ENCODE data around the gene PI16.

The PI16 gene

GRCh38 chr6:36907781-36908180, 46.8 kb upstream of the PI16 start:
- Histone ChIP-seq H3K4ac (ENCODE audit: low read length) (no peak overlapping the region), H2BK5ac (ENCODE audit: low read length) (no peak overlapping the region), H3K79me1 (ENCODE audit: low read depth, low read length) (no peaks in the 10 kb centered on the region), H2BK120ac (ENCODE audit: low read depth, low read length) (no peak overlapping the region), H2AFZ (ENCODE audit: low read length) (no peak overlapping the region), H3K4me1 (ENCODE audit: control insufficient read depth in 2 of 2, insufficient read depth in 1 of 2, low read depth in 1 of 2, low read length in 2 of 2) (peaks cover 0 to 15% of the 10 kb centered on the region in 2 donors), H3K14ac (ENCODE audit: low read length) (no peak overlapping the region), H3K4me3 (ENCODE audit: low read length in 2 of 2) (no peak overlapping the region), H3K9ac (ENCODE audit: low read depth, low read length, poor library complexity) (no peak overlapping the region), H2AK5ac (ENCODE audit: low read depth, low read length) (no peak overlapping the region), H3K4me2 (ENCODE audit: insufficient read depth, low read length, poor library complexity, severe bottlenecking) (no peak overlapping the region), H2BK12ac (ENCODE audit: low read length) (no peak overlapping the region), H4K91ac (ENCODE audit: low read depth, low read length, poor library complexity) (no peak overlapping the region), H3K23ac (ENCODE audit: low read depth, low read length, poor library complexity) (no peak overlapping the region), H2BK15ac (ENCODE audit: low read length) (no peak overlapping the region), H3K18ac (ENCODE audit: low read length) (no peak overlapping the region), H3K36me3 (replicated peaks in 1 of 2; ENCODE audit: control insufficient read depth in 2 of 2, insufficient read depth in 2 of 2, low read length in 2 of 2) (peaks cover 2 to 25% of the 10 kb centered on the region in 2 donors), H3K27ac (replicated peaks; ENCODE audit: low read length) (no peak overlapping the region), H3K27me3 (ENCODE audit: control insufficient read depth in 3 of 3, insufficient read depth in 3 of 3, low read depth in 1 of 3, low read length in 3 of 3) (no peaks in the 10 kb centered on the region), H3K9me3 (replicated peaks in 1 of 2; ENCODE audit: control insufficient read depth in 2 of 2, insufficient read depth in 1 of 2, low read depth in 1 of 2, low read length in 2 of 2) (no peaks in the 10 kb centered on the region), H4K8ac (ENCODE audit: low read depth, low read length) (no peak overlapping the region)
- no peak for DNase-seq (ENCODE audit: low spot score)
- WGBS, 2 donors (ENCODE audit: extremely low coverage in 2 of 2, insufficient read length in 2 of 2, insufficient replicate concordance in 1 of 2): no CpG with 5 or more reads among the region's 5 CpGs

DNA sequence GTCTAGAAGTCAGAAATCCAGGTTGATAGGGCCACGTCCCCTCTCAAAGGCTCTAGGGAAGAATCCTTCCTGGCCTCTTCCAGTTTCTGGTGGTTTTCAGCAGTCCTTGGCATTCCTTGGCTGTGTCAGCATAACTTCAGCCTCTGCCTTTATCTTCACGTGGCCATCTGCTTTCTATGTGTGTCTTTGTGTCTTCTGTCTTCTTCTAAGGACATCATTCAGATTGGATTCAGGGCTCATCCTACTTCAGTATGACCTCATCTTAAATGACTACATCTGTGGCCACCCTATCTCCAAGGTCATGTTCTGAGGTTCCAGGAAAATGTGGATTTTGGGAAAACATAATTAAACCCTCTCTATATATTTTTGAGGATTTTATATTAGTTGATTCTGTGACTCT, 45.8 kb upstream of the PI16 start:
- no peak overlapping the region for H3K14ac ChIP-seq (ENCODE audit: low read length)
- no peak overlapping the region for H3K23ac ChIP-seq (ENCODE audit: low read depth, low read length, poor library complexity)
- H4K91ac ChIP-seq (ENCODE audit: low read depth, low read length, poor library complexity): no peak overlapping the region
- H3K79me1 ChIP-seq (ENCODE audit: low read depth, low read length): no peaks in the 10 kb centered on the region
- peaks cover 2 to 23% of the 10 kb centered on the region in 2 donors for H3K36me3 ChIP-seq (replicated peaks in 1 of 2; ENCODE audit: control insufficient read depth in 2 of 2, insufficient read depth in 2 of 2, low read length in 2 of 2)
- no peaks in the 10 kb centered on the region for H3K9me3 ChIP-seq (replicated peaks in 1 of 2; ENCODE audit: control insufficient read depth in 2 of 2, insufficient read depth in 1 of 2, low read depth in 1 of 2, low read length in 2 of 2)
- H2BK5ac ChIP-seq (ENCODE audit: low read length): no peak overlapping the region
- no peak overlapping the region for H3K4me2 ChIP-seq (ENCODE audit: insufficient read depth, low read length, poor library complexity, severe bottlenecking)
- no peak overlapping the region for H3K9ac ChIP-seq (ENCODE audit: low read depth, low read length, poor library complexity)
- no peak overlapping the region for H2BK12ac ChIP-seq (ENCODE audit: low read length)
- no peak overlapping the region for H4K8ac ChIP-seq (ENCODE audit: low read depth, low read length)
- H3K27me3 ChIP-seq (ENCODE audit: control insufficient read depth in 3 of 3, insufficient read depth in 3 of 3, low read depth in 1 of 3, low read length in 3 of 3): no peaks in the 10 kb centered on the region
- no peak overlapping the region for H2AK5ac ChIP-seq (ENCODE audit: low read depth, low read length)
- H3K4ac ChIP-seq (ENCODE audit: low read length): no peak overlapping the region
- no peak overlapping the region for H3K27ac ChIP-seq (replicated peaks; ENCODE audit: low read length)
- H3K18ac ChIP-seq (ENCODE audit: low read length): no peak overlapping the region
- no peak for DNase-seq (ENCODE audit: low spot score)
- H2AFZ ChIP-seq (ENCODE audit: low read length): no peak overlapping the region
- peaks cover 0 to 15% of the 10 kb centered on the region in 2 donors for H3K4me1 ChIP-seq (ENCODE audit: control insufficient read depth in 2 of 2, insufficient read depth in 1 of 2, low read depth in 1 of 2, low read length in 2 of 2)
- H2BK120ac ChIP-seq (ENCODE audit: low read depth, low read length): no peak overlapping the region
- no CpG with 5 or more reads among the region's 2 CpGs for WGBS, 2 donors (ENCODE audit: extremely low coverage in 2 of 2, insufficient read length in 2 of 2, insufficient replicate concordance in 1 of 2)
- no peak overlapping the region for H3K4me3 ChIP-seq (ENCODE audit: low read length in 2 of 2)
- H2BK15ac ChIP-seq (ENCODE audit: low read length): no peak overlapping the region

GRCh38 chr6:36912030-36912454, 42.5 kb upstream of the PI16 start:
- no peak overlapping the region for H2BK15ac ChIP-seq (ENCODE audit: low read length)
- no peak overlapping the region for H3K4me2 ChIP-seq (ENCODE audit: insufficient read depth, low read length, poor library complexity, severe bottlenecking)
- no peak overlapping the region for H3K4ac ChIP-seq (ENCODE audit: low read length)
- no peak overlapping the region for H3K14ac ChIP-seq (ENCODE audit: low read length)
- H4K8ac ChIP-seq (ENCODE audit: low read depth, low read length): no peak overlapping the region
- no peak overlapping the region for H2AK5ac ChIP-seq (ENCODE audit: low read depth, low read length)
- H2BK12ac ChIP-seq (ENCODE audit: low read length): no peak overlapping the region
- H3K18ac ChIP-seq (ENCODE audit: low read length): no peak overlapping the region
- WGBS, 2 donors (ENCODE audit: extremely low coverage in 2 of 2, insufficient read length in 2 of 2, insufficient replicate concordance in 1 of 2): no CpG with 5 or more reads among the region's 4 CpGs
- no peak overlapping the region for H4K91ac ChIP-seq (ENCODE audit: low read depth, low read length, poor library complexity)
- no peak for DNase-seq (ENCODE audit: low spot score)
- H3K27ac ChIP-seq (replicated peaks; ENCODE audit: low read length): no peak overlapping the region
- no peak overlapping the region for H2BK5ac ChIP-seq (ENCODE audit: low read length)
- H3K9me3 ChIP-seq (replicated peaks in 1 of 2; ENCODE audit: control insufficient read depth in 2 of 2, insufficient read depth in 1 of 2, low read depth in 1 of 2, low read length in 2 of 2): no peaks in the 10 kb centered on the region
- H3K36me3 ChIP-seq (replicated peaks in 1 of 2; ENCODE audit: control insufficient read depth in 2 of 2, insufficient read depth in 2 of 2, low read length in 2 of 2): peaks cover 2 to 24% of the 10 kb centered on the region in 2 donors
- H2AFZ ChIP-seq (ENCODE audit: low read length): no peak overlapping the region
- H3K23ac ChIP-seq (ENCODE audit: low read depth, low read length, poor library complexity): no peak overlapping the region
- no peak overlapping the region for H3K9ac ChIP-seq (ENCODE audit: low read depth, low read length, poor library complexity)
- no peaks in the 10 kb centered on the region for H3K27me3 ChIP-seq (ENCODE audit: control insufficient read depth in 3 of 3, insufficient read depth in 3 of 3, low read depth in 1 of 3, low read length in 3 of 3)
- H3K4me3 ChIP-seq (ENCODE audit: low read length in 2 of 2): no peak overlapping the region
- H3K4me1 ChIP-seq (ENCODE audit: control insufficient read depth in 2 of 2, insufficient read depth in 1 of 2, low read depth in 1 of 2, low read length in 2 of 2): peaks cover 0 to 10% of the 10 kb centered on the region in 2 donors
- no peak overlapping the region for H2BK120ac ChIP-seq (ENCODE audit: low read depth, low read length)
- H3K79me1 ChIP-seq (ENCODE audit: low read depth, low read length): no peaks in the 10 kb centered on the region

- peaks cover 2 to 24% of the 10 kb centered on the region in 2 donors for H3K36me3 ChIP-seq (replicated peaks in 1 of 2; ENCODE audit: control insufficient read depth in 2 of 2, insufficient read depth in 2 of 2, low read length in 2 of 2)
These were observed 42.0 kb upstream of the PI16 start for GRCh38 chr6:36912586-36912985.

More at GRCh38 chr6:36912586-36912985, 42.0 kb upstream of the PI16 start:
- no peak overlapping the region for H3K23ac ChIP-seq (ENCODE audit: low read depth, low read length, poor library complexity)
- H3K4me1 ChIP-seq (ENCODE audit: control insufficient read depth in 2 of 2, insufficient read depth in 1 of 2, low read depth in 1 of 2, low read length in 2 of 2): peaks cover 0 to 8% of the 10 kb centered on the region in 2 donors
- H3K18ac ChIP-seq (ENCODE audit: low read length): no peak overlapping the region
- H3K9me3 ChIP-seq (replicated peaks in 1 of 2; ENCODE audit: control insufficient read depth in 2 of 2, insufficient read depth in 1 of 2, low read depth in 1 of 2, low read length in 2 of 2): no peaks in the 10 kb centered on the region
- WGBS, 2 donors (ENCODE audit: extremely low coverage in 2 of 2, insufficient read length in 2 of 2, insufficient replicate concordance in 1 of 2): no CpG with 5 or more reads among the region's 8 CpGs
- H4K8ac ChIP-seq (ENCODE audit: low read depth, low read length): no peak overlapping the region
- no peak overlapping the region for H2BK12ac ChIP-seq (ENCODE audit: low read length)
- no peaks in the 10 kb centered on the region for H3K27me3 ChIP-seq (ENCODE audit: control insufficient read depth in 3 of 3, insufficient read depth in 3 of 3, low read depth in 1 of 3, low read length in 3 of 3)
- H3K4ac ChIP-seq (ENCODE audit: low read length): no peak overlapping the region
- H2BK15ac ChIP-seq (ENCODE audit: low read length): no peak overlapping the region
- H3K9ac ChIP-seq (ENCODE audit: low read depth, low read length, poor library complexity): no peak overlapping the region
- no peak overlapping the region for H4K91ac ChIP-seq (ENCODE audit: low read depth, low read length, poor library complexity)
- no peak overlapping the region for H3K4me3 ChIP-seq (ENCODE audit: low read length in 2 of 2)
- H3K27ac ChIP-seq (replicated peaks; ENCODE audit: low read length): no peak overlapping the region
- H3K4me2 ChIP-seq (ENCODE audit: insufficient read depth, low read length, poor library complexity, severe bottlenecking): no peak overlapping the region
- no peak overlapping the region for H2AFZ ChIP-seq (ENCODE audit: low read length)
- no peak overlapping the region for H2BK120ac ChIP-seq (ENCODE audit: low read depth, low read length)
- H2AK5ac ChIP-seq (ENCODE audit: low read depth, low read length): no peak overlapping the region
- DNase-seq (ENCODE audit: low spot score): no peak
- H2BK5ac ChIP-seq (ENCODE audit: low read length): no peak overlapping the region
- no peak overlapping the region for H3K14ac ChIP-seq (ENCODE audit: low read length)
- H3K79me1 ChIP-seq (ENCODE audit: low read depth, low read length): no peaks in the 10 kb centered on the region

Data from neuronal stem cell (in vitro differentiated cells).